H9 (cell line): ENCODE data around the gene CST9L. TPM values are rescaled to one million over a fixed set of nuclear protein-coding genes. Genes with fewer than 3 reads are reported as not detected.

ENCODE experiments used
- DNase-seq: peaks from one replicate; pipeline ENCODE4 v3.0.0-alpha.2; 2017
- H2AFZ ChIP-seq: one replicate; pipeline ENCODE4 v1.6.1; 2013; ENCODE audit warnings: mild to moderate bottlenecking, low read length, control low read depth, moderate library complexity
- H2AK5ac ChIP-seq: 2 replicates; pipeline ENCODE4 v1.6.1; 2013; ENCODE audit warnings: low read length, control low read depth, mixed read lengths; ENCODE audit not compliant: insufficient read length
- H2BK120ac ChIP-seq: one replicate; pipeline ENCODE4 v1.6.1; 2013; ENCODE audit warnings: low read depth, mild to moderate bottlenecking, low read length, control low read depth, inconsistent platforms; ENCODE audit not compliant: poor library complexity, severe bottlenecking
- H2BK12ac ChIP-seq: 2 replicates; pipeline ENCODE4 v1.6.1; 2013; ENCODE audit warnings: low read length, control low read depth, mixed read lengths, low read depth; ENCODE audit not compliant: insufficient read length
- H2BK15ac ChIP-seq: 2 replicates; pipeline ENCODE4 v1.6.1; 2013; ENCODE audit warnings: low read depth, low read length, control low read depth
- H2BK20ac ChIP-seq: one replicate; pipeline ENCODE4 v1.6.1; 2013; ENCODE audit warnings: low read depth, mild to moderate bottlenecking, low read length, control low read depth, inconsistent platforms; ENCODE audit not compliant: poor library complexity, severe bottlenecking
- H2BK5ac ChIP-seq: 2 replicates; pipeline ENCODE4 v1.6.1; 2013; ENCODE audit warnings: low read length, control low read depth, mixed read lengths; ENCODE audit not compliant: insufficient read length
- H3K14ac ChIP-seq: 2 replicates; pipeline ENCODE4 v1.6.1; 2013; ENCODE audit warnings: low read length, control low read depth; ENCODE audit not compliant: insufficient read depth
- H3K18ac ChIP-seq: 2 replicates; pipeline ENCODE4 v1.6.1; 2013; ENCODE audit warnings: low read depth, mild to moderate bottlenecking, mixed read lengths, low read length, control low read depth; ENCODE audit not compliant: insufficient read length
- H3K23ac ChIP-seq: 2 replicates; pipeline ENCODE4 v1.6.1; 2013; ENCODE audit warnings: low read length, control low read depth, mixed read lengths, low read depth; ENCODE audit not compliant: insufficient read length
- H3K23me2 ChIP-seq: 2 replicates; pipeline ENCODE4 v1.6.1; 2013; ENCODE audit warnings: low read depth, mild to moderate bottlenecking, mixed read lengths, low read length, control low read depth; ENCODE audit not compliant: insufficient read length, poor library complexity, severe bottlenecking
- H3K27ac ChIP-seq: 2 replicates; pipeline ENCODE4 v1.5.1; 2013; ENCODE audit warnings: low read length, control low read depth, mixed read lengths, low read depth; ENCODE audit not compliant: insufficient read length
- H3K27me3 ChIP-seq: 2 replicates; pipeline ENCODE4 v1.6.1; 2013; ENCODE audit warnings: low read length, control low read depth, inconsistent platforms; ENCODE audit not compliant: insufficient read depth
- H3K4ac ChIP-seq: 2 replicates; pipeline ENCODE4 v1.6.1; 2013; ENCODE audit warnings: low read depth, mild to moderate bottlenecking, control low read depth, inconsistent platforms, low read length, moderate library complexity
- H3K4me1 ChIP-seq: 2 replicates; pipeline ENCODE4 v1.6.1; 2013; ENCODE audit warnings: low read length, control low read depth, inconsistent platforms; ENCODE audit not compliant: insufficient read depth
- H3K4me2 ChIP-seq: 2 replicates; pipeline ENCODE4 v1.6.1; 2013; ENCODE audit warnings: low read length, control low read depth, mixed read lengths; ENCODE audit not compliant: insufficient read length, insufficient read depth
- H3K56ac ChIP-seq: 2 replicates; pipeline ENCODE4 v1.6.1; 2013; ENCODE audit warnings: low read depth, mild to moderate bottlenecking, mixed read lengths, low read length, control low read depth; ENCODE audit not compliant: insufficient read length
- H3K79me1 ChIP-seq: 2 replicates; pipeline ENCODE4 v1.6.1; 2013; ENCODE audit warnings: low read depth, mild to moderate bottlenecking, moderate library complexity, low read length, control low read depth, inconsistent platforms; ENCODE audit not compliant: insufficient read depth, poor library complexity, severe bottlenecking
- H3K79me2 ChIP-seq: 2 replicates; pipeline ENCODE4 v1.6.1; 2013; ENCODE audit warnings: low read length, control low read depth, inconsistent platforms; ENCODE audit not compliant: insufficient read depth
- H3K9ac ChIP-seq: 2 replicates; pipeline ENCODE4 v1.6.1; 2013; ENCODE audit warnings: low read length, control low read depth, mixed read lengths; ENCODE audit not compliant: insufficient read length; ENCODE audit errors: extremely low read depth
- H3K9me3 ChIP-seq: one replicate; pipeline ENCODE4 v1.6.1; 2013; ENCODE audit warnings: low read depth, low read length, inconsistent platforms; ENCODE audit not compliant: control insufficient read depth
- H3T11ph ChIP-seq: one replicate; pipeline ENCODE4 v1.6.1; 2013; ENCODE audit warnings: mild to moderate bottlenecking, low read length, control low read depth, inconsistent platforms
- H4K20me1 ChIP-seq: one replicate; pipeline ENCODE4 v1.6.1; 2013; ENCODE audit not compliant: control insufficient read depth, insufficient read length, insufficient read depth
- H4K5ac ChIP-seq: 2 replicates; pipeline ENCODE4 v1.6.1; 2013; ENCODE audit warnings: low read depth, mild to moderate bottlenecking, mixed read lengths, low read length, control low read depth; ENCODE audit not compliant: insufficient read length
- H4K8ac ChIP-seq: replicated peaks from 2 replicates; pipeline ENCODE4 v1.6.1; 2013; ENCODE audit warnings: low read length, control low read depth, mixed read lengths, low read depth; ENCODE audit not compliant: insufficient read length
- H4K91ac ChIP-seq: 2 replicates; pipeline ENCODE4 v1.6.1; 2013; ENCODE audit warnings: low read depth, mild to moderate bottlenecking, moderate library complexity, mixed read lengths, low read length, control low read depth; ENCODE audit not compliant: insufficient read length
- H3K27ac Mint-ChIP-seq, 3 experiments: 2 replicates in 2 of 3; 3 replicates in 1 of 3; pipeline ENCODE4 v1.8.0; 2020 to 2021; ENCODE audit warnings: mixed read lengths in 3 of 3, mild to moderate bottlenecking in 1 of 3, moderate library complexity in 1 of 3
- H3K27me3 Mint-ChIP-seq: 2 replicates; pipeline ENCODE4 v1.8.0; 2021; ENCODE audit warnings: low read depth, mild to moderate bottlenecking, moderate library complexity, mixed read lengths
- H3K36me3 Mint-ChIP-seq, 3 experiments: 2 replicates in 2 of 3; 3 replicates in 1 of 3; pipeline ENCODE4 v1.8.0; 2020 to 2021; ENCODE audit warnings: low read depth in 3 of 3, mixed read lengths in 3 of 3; ENCODE audit not compliant: insufficient read depth in 1 of 3
- H3K4me1 Mint-ChIP-seq, 2 experiments: 2 replicates each; pipeline ENCODE4 v1.8.0; 2020; ENCODE audit warnings: mixed read lengths in 2 of 2
- H3K4me3 Mint-ChIP-seq, 2 experiments: 2 replicates in 1 of 2; 3 replicates in 1 of 2; pipeline ENCODE4 v1.8.0; 2020 to 2021; ENCODE audit warnings: mild to moderate bottlenecking in 2 of 2, mixed read lengths in 2 of 2, moderate library complexity in 1 of 2
- H3K9me3 Mint-ChIP-seq, 2 experiments: 2 replicates in 1 of 2; 3 replicates in 1 of 2; pipeline ENCODE4 v1.8.0; 2020; ENCODE audit warnings: mild to moderate bottlenecking in 2 of 2, mixed read lengths in 2 of 2, moderate library complexity in 1 of 2
- CTCF ChIP-seq: fragments of 200-600 bp; sonication (generic); conservative IDR thresholded peaks from 3 replicates; pipeline ENCODE4 v1.8.0; 2021; ENCODE audit warnings: antibody characterized with exemption, mild to moderate bottlenecking
- WGBS: extraction: QIAGEN DNeasy Blood & Tissue Kit; methylation state at CpG from one replicate; pipeline ENCODE4 v1.1.7; 2013; ENCODE audit warnings: missing lambda C conversion rate, low lambda C conversion rate, mixed read lengths; ENCODE audit not compliant: insufficient read length; ENCODE audit errors: extremely low coverage; 5-methylcytosine and 5-hydroxymethylcytosine counted together
- total RNA-seq: library from RNA; stranded (reverse); gene quantifications from 2 replicates; pipeline ENCODE4 v1.2.1, GENCODE V29; 2021

CST9L gene
- total RNA-seq, 1 experiment from 2014 or later = not detected

- Histone ChIP-seq H3K4me1 (peaks cover 4% of the 10 kb centered on the region), H3K14ac (no peak overlapping the region), H2BK12ac (no peak overlapping the region), H3K23me2 (no peaks in the 10 kb centered on the region), H3K79me2 (no peaks in the 10 kb centered on the region), H3K56ac (no peak overlapping the region), H4K20me1 (no peaks in the 10 kb centered on the region), H3K27me3 (no peaks in the 10 kb centered on the region), H2BK5ac (no peak overlapping the region), H4K91ac (no peak overlapping the region), H3K18ac (no peak overlapping the region), H3T11ph (no peak overlapping the region), H3K79me1 (no peaks in the 10 kb centered on the region), H3K27ac (no peak overlapping the region), H4K8ac (no peak overlapping the region), H3K9me3 (no peaks in the 10 kb centered on the region), H3K23ac (no peak overlapping the region), H4K5ac (no peak overlapping the region), H3K4me2 (no peak overlapping the region), H2BK120ac (no peak overlapping the region), H2AK5ac (no peak overlapping the region), H2AFZ (no peak overlapping the region), H2BK20ac (no peak overlapping the region), H3K9ac (no peak overlapping the region), H2BK15ac (no peak overlapping the region), H3K4ac (no peak overlapping the region)
- peaks cover 24 to 26% of the 10 kb centered on the region in 2 experiments for H3K4me1 Mint-ChIP-seq
- H3K36me3 Mint-ChIP-seq = no peaks in the 10 kb centered on the region; a peak in 2 of 7 replicates
- TF ChIP-seq CTCF = peak; percentile 91
- no peaks in the 10 kb centered on the region for H3K9me3 Mint-ChIP-seq
- no CpG with 5 or more reads among the region's 9 CpGs for WGBS
- DNase-seq = peak; percentile 92
- no peak overlapping the region for H3K27ac Mint-ChIP-seq
- no peak overlapping the region for H3K4me3 Mint-ChIP-seq
- H3K27me3 Mint-ChIP-seq = peaks cover 19% of the 10 kb centered on the region
Measured at GRCh38 chr20:23606652-23607049, 38.4 kb upstream of the CST9L start.
